CD4-positive, alpha-beta T cell (primary cell): ENCODE results near the gene CELA3B. TPM values are rescaled to one million over a fixed set of nuclear protein-coding genes. Genes with fewer than 3 reads are reported as not detected.
A peak's percentile ranks its signal among the peaks of the same experiment; 100 is the strongest.
"Not testable (repeated sequence)": the region's sequence is repeated elsewhere in the genome, so short reads cannot be mapped to it uniquely, and the experiment has no call there.

ENCODE experiments used
- ATAC-seq: fragments of 200-7000 bp; cut with Tn5 transposase; one replicate; pipeline ENCODE4 v1.10.0; 2022; ENCODE audit warnings: mild to moderate bottlenecking; ENCODE audit not compliant: poor library complexity
- CTCF ChIA-PET: fragments of 350-600 bp; sonication (Branson Sonifier 250); formaldehyde crosslinking; loops from one replicate; lab custom pipeline; 2021; ENCODE audit warnings: antibody characterized with exemption, inconsistent platforms; lab: Charles Lee
- POLR2A ChIA-PET: fragments of 350-600 bp; sonication (Branson Sonifier 250); formaldehyde crosslinking; loops from one replicate; lab custom pipeline; 2021; ENCODE audit warnings: antibody characterized with exemption, inconsistent platforms; lab: Charles Lee
- DNase-seq, 14 experiments: peaks; one replicate each; pipeline ENCODE4 v3.0.0-alpha.2; 2013 to 2020; ENCODE audit warnings: mixed read lengths in 2 of 14
- H3K27ac ChIP-seq, 2 donors: one replicate each; pipeline versions ENCODE4 v1.5.1 to v1.7.0; 2013; ENCODE audit warnings: low read length in 2 of 2, low read depth in 1 of 2, mild to moderate bottlenecking in 1 of 2
- H3K27me3 ChIP-seq, 2 experiments: 1 replicate in 1 of 2; 2 replicates in 1 of 2; pipeline versions ENCODE4 v1.6.1 to v1.7.0; 2013; ENCODE audit warnings: low read length in 2 of 2, control low read depth in 1 of 2, mild to moderate bottlenecking in 1 of 2, moderate library complexity in 1 of 2; ENCODE audit not compliant: insufficient read depth in 2 of 2, control insufficient read depth in 1 of 2
- H3K36me3 ChIP-seq: one replicate; pipeline ENCODE4 v1.6.1; 2013; ENCODE audit warnings: low read length, control low read depth; ENCODE audit not compliant: insufficient read depth
- H3K4me1 ChIP-seq: one replicate; pipeline ENCODE4 v1.6.1; 2013; ENCODE audit warnings: low read length, control low read depth; ENCODE audit not compliant: insufficient read depth
- H3K4me3 ChIP-seq: one replicate; pipeline ENCODE4 v1.5.1; 2013; ENCODE audit warnings: mild to moderate bottlenecking, low read length, moderate library complexity
- H3K9me3 ChIP-seq, 2 experiments: 1 replicate in 1 of 2; 2 replicates in 1 of 2; pipeline versions ENCODE4 v1.6.1 to v1.7.0; 2013; ENCODE audit warnings: low read length in 2 of 2, mild to moderate bottlenecking in 2 of 2, control low read depth in 1 of 2, moderate library complexity in 1 of 2; ENCODE audit not compliant: control insufficient read depth in 1 of 2, insufficient read depth in 1 of 2
- H3K27ac Mint-ChIP-seq: one replicate; pipeline ENCODE4 v1.8.0; 2020; ENCODE audit warnings: mixed read lengths
- H3K27me3 Mint-ChIP-seq: one replicate; pipeline ENCODE4 v1.8.0; 2021; ENCODE audit warnings: mixed read lengths
- H3K36me3 Mint-ChIP-seq: one replicate; pipeline ENCODE4 v1.8.0; 2021; ENCODE audit warnings: low read depth, mixed read lengths
- H3K4me1 Mint-ChIP-seq: one replicate; pipeline ENCODE4 v1.8.0; 2021; ENCODE audit warnings: low read depth, mixed read lengths
- H3K4me3 Mint-ChIP-seq: one replicate; pipeline ENCODE4 v1.8.0; 2020; ENCODE audit warnings: mild to moderate bottlenecking, mixed read lengths
- H3K9me3 Mint-ChIP-seq: one replicate; pipeline ENCODE4 v1.8.0; 2020; ENCODE audit warnings: mixed read lengths
- intact Hi-C, 2 experiments: fragments of 100-400 bp; cut with DNase I in 1 of 2; cut with micrococcal nuclease in 1 of 2; formaldehyde crosslinking; loops; one replicate each; pipeline versions ENCODE4 v1.15.1 to v1.9.0; 2023 to 2025; cut with DNase I, micrococcal nuclease
- total RNA-seq, 174 experiments: library from RNA in 2 of 174; stranded (reverse) in 2 of 174; gene quantifications; one replicate each; pipeline ENCODE4 v1.2.3 and lab custom pipeline; 2021 to 2026
- TF ChIP-seq, protein P1 (sequence below): fragments of 200-600 bp; IDR thresholded peaks from one replicate; pipeline ENCODE4 v1.8.0; 2022; ENCODE audit warnings: antibody characterized with exemption, mild to moderate bottlenecking

CELA3B gene
- total RNA-seq, 2 experiments from 2014 or later: not detected

DNA sequence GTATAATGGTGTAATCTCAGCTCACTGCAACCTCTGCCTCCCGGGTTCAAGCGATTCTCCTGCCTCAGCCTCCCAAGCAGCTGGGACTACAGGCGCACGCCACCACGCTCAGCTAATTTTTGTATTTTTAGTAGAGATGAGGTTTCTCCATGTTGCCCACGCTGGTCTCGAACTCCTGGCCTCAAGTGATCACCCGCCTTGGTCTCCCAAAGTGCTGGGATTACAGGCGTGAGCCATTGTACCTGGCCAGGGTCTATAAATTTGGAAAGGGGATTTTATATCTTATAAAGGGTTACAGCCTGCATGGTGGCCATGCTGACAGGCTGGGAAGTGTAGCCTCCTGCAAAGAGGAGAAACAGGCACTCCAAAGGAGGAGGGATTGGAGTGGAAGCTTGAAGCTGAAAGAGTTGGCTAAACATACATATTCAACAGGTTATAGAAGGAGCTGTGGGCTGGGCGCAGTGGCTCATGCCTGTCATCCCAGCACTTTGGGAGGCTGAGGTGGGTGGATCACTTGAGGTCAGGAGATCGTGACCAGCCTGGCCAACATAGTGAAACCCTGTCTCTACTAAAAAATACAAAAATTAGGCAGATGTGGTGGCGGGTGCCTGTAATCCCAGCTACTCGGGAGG is 37.9 kb downstream of the CELA3B start:
- H3K4me3 Mint-ChIP-seq, H3K9me3 Mint-ChIP-seq, H3K36me3 Mint-ChIP-seq, ATAC-seq, H3K9me3 ChIP-seq, H3K27ac ChIP-seq, H3K4me3 ChIP-seq, CTCF ChIA-PET, DNase-seq, H3K27me3 ChIP-seq, intact Hi-C loops, H3K36me3 ChIP-seq, H3K27me3 Mint-ChIP-seq, H3K27ac Mint-ChIP-seq: not testable (repeated sequence)
- peaks cover 16% of the 10 kb centered on the region for H3K4me1 Mint-ChIP-seq
- peaks cover 16% of the 10 kb centered on the region for H3K4me1 ChIP-seq
- POLR2A ChIA-PET: interaction anchor here (1.4 kb wide), 1 partner anchor 11 kb away, joined by 3 read pairs; no protein-coding TSS in a partner anchor

DNA sequence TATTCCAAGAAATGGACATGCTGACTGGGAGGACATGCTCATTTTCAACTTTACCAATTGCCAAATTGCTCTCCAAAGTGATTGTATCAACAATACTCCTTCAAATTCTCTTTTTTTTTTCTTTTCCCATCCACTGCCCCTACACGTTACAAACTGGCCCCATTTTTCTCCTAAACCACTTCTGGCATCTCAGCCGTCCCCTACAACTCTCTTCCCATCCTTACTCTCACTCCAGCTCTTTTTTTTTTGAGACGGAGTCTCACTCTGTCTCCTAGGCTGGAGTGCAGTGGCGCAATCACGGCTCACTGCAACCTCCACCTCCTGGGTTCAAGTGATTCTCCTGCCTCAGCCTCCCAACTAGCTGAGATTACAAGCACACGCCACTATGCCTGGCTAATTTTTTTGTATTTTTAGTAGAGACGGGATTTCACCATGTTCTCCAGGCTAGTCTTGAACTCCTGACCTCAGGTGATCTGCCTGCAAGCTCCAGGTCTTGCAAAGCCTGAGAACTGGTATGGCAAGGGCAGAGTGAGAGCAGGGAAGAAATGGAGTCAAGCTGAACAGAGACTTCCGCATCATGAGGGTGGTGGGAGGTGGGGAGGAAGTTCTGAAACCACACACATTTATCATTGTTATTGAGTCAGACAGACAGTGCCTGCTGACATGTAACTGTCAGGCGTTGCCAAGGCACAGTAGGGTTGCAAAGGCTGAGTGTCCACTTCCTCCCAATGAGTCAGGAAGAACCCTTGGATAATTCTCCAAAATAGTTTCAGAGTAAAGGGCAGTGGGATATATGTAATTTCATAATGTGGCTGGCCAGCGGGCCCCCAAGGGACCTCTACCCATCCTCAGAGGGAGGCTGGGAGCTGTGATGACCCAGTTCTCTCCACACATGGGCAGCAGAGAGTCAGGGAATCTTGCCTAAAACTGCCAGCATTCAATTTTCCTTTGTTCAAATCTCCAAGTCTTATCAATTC is 42.0 kb downstream of the CELA3B start:
- peak overlapping the region; percentile 57 for H3K4me3 Mint-ChIP-seq
- no peaks in the 10 kb centered on the region for H3K36me3 Mint-ChIP-seq
- H3K9me3 Mint-ChIP-seq: no peaks in the 10 kb centered on the region
- intact Hi-C loops: no loop called here
- Histone ChIP-seq H3K9me3 (no peaks in the 10 kb centered on the region), H3K27me3 (no peaks in the 10 kb centered on the region), H3K4me3 (no peak overlapping the region), H3K27ac (peak overlapping the region in 1 of 2 donors; percentile 65), H3K36me3 (no peaks in the 10 kb centered on the region), H3K4me1 (peaks cover 43% of the 10 kb centered on the region)
- no peaks in the 10 kb centered on the region for H3K27me3 Mint-ChIP-seq
- ChIA-PET POLR2A (interaction anchor here (0.8 to 2.1 kb wide), 11 partner anchors 12 to 726 kb away, joined by 3 to 34 read pairs (median 3); partner anchors contain the start of genes CDC42 and USP48), CTCF (interaction anchor here (0.7 to 1.9 kb wide), 3 partner anchors 21 to 87 kb away, joined by 3 to 7 read pairs (median 5); no protein-coding TSS in a partner anchor)
- TF ChIP-seq, protein P1, sequence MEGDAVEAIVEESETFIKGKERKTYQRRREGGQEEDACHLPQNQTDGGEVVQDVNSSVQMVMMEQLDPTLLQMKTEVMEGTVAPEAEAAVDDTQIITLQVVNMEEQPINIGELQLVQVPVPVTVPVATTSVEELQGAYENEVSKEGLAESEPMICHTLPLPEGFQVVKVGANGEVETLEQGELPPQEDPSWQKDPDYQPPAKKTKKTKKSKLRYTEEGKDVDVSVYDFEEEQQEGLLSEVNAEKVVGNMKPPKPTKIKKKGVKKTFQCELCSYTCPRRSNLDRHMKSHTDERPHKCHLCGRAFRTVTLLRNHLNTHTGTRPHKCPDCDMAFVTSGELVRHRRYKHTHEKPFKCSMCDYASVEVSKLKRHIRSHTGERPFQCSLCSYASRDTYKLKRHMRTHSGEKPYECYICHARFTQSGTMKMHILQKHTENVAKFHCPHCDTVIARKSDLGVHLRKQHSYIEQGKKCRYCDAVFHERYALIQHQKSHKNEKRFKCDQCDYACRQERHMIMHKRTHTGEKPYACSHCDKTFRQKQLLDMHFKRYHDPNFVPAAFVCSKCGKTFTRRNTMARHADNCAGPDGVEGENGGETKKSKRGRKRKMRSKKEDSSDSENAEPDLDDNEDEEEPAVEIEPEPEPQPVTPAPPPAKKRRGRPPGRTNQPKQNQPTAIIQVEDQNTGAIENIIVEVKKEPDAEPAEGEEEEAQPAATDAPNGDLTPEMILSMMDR: peak; percentile 35
- H3K27ac Mint-ChIP-seq: peak overlapping the region; percentile 89
- peaks cover 25% of the 10 kb centered on the region for H3K4me1 Mint-ChIP-seq
- peak; percentile 41 to 91 (median 58) for DNase-seq
- ATAC-seq: peak; percentile 95

DNA sequence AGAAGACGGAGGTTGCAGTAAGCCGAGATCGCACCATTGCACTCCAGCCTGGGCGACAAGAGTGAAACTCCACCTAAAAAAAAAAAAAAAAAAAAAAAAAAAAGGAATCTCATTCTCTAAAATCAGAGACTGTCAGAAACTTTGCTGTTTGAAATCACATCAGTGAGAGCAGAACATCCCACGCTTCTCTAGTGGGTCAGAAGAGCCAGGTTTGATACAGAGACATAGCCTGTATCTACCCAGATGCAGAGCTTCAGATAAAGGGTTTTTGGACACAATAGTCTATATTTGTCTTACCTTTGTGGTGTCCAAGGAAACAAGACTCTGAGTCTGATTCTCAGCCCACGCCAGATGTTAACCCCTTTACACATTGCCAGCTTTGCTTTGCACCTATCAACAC is 44.2 kb downstream of the CELA3B start:
- Mint-ChIP-seq H3K9me3 (no peaks in the 10 kb centered on the region), H3K36me3 (peaks cover 17% of the 10 kb centered on the region), H3K4me1 (peaks cover 36% of the 10 kb centered on the region), H3K4me3 (no peak overlapping the region), H3K27ac (no peak overlapping the region), H3K27me3 (no peaks in the 10 kb centered on the region)
- Histone ChIP-seq H3K9me3 (no peaks in the 10 kb centered on the region), H3K27me3 (no peaks in the 10 kb centered on the region), H3K27ac (no peak overlapping the region), H3K4me1 (peaks cover 58% of the 10 kb centered on the region), H3K4me3 (no peak overlapping the region), H3K36me3 (no peaks in the 10 kb centered on the region)
- DNase-seq (no peak), ATAC-seq (no peak)
- TF ChIP-seq, protein P1: no peak
- ChIA-PET CTCF (interaction anchor here (1.4 kb wide), 1 partner anchor 318 kb away, joined by 3 read pairs; no protein-coding TSS in a partner anchor), POLR2A (interaction anchor here (0.6 to 12.6 kb wide), 5 partner anchors 10 to 84 kb away, joined by 3 to 618 read pairs (median 3); partner anchors contain the start of genes CDC42 and HSPG2)
- intact Hi-C loops: loop anchor here (5.0 to 10.0 kb wide), 6 partner anchors 39 to 676 kb away; no protein-coding TSS in a partner anchor
